Measurements from ENCODE around the gene LRIG1.
A peak's percentile ranks its signal among the peaks of the same experiment; 100 is the strongest.

Gene LRIG1

GRCh38 chr3:66377800-66378199, 123.0 kb downstream of the LRIG1 start:
- DNase-seq (ENCODE audit: extremely low read depth, low read depth), result no peak
- TF ChIP-seq CTCF (IDR thresholded peaks at IDR 0.05; ENCODE audit: low read depth, low read length), result no peak

GRCh38 chr3:66376568-66376967, 124.3 kb downstream of the LRIG1 start:
- no peak for TF ChIP-seq CTCF (IDR thresholded peaks at IDR 0.05; ENCODE audit: low read depth, low read length)
- no peak for DNase-seq (ENCODE audit: extremely low read depth, low read depth)

- TF ChIP-seq CTCF (IDR thresholded peaks at IDR 0.05; ENCODE audit: low read depth, low read length), result peak; percentile 31
Observed at GRCh38 chr3:66372681-66373350, 128.0 kb downstream of the LRIG1 start.

GRCh38 chr3:66371432-66371831, 129.4 kb downstream of the LRIG1 start:
- no peak for TF ChIP-seq CTCF (IDR thresholded peaks at IDR 0.05; ENCODE audit: low read depth, low read length)
- no peak for DNase-seq (ENCODE audit: extremely low read depth, low read depth)

More at GRCh38 chr3:66372681-66373350, 128.0 kb downstream of the LRIG1 start:
- DNase-seq (ENCODE audit: extremely low read depth, low read depth), result no peak

- no peak for TF ChIP-seq CTCF (IDR thresholded peaks at IDR 0.05; ENCODE audit: low read depth, low read length)
- no peak for DNase-seq (ENCODE audit: extremely low read depth, low read depth)
Observed at GRCh38 chr3:66370179-66370578, 130.6 kb downstream of the LRIG1 start.

- TF ChIP-seq CTCF (IDR thresholded peaks at IDR 0.05; ENCODE audit: low read depth, low read length), result no peak
- DNase-seq (ENCODE audit: extremely low read depth, low read depth), result no peak
Observed at GRCh38 chr3:66367979-66368378, 132.8 kb downstream of the LRIG1 start.

- TF ChIP-seq CTCF (IDR thresholded peaks at IDR 0.05; ENCODE audit: low read depth, low read length), result no peak
- DNase-seq (ENCODE audit: extremely low read depth, low read depth), result no peak
Observed at GRCh38 chr3:66366747-66367146, 134.1 kb downstream of the LRIG1 start.
